H9 (cell line): ENCODE results near the gene BCL6. TPM values are rescaled to one million over a fixed set of nuclear protein-coding genes. Genes with fewer than 3 reads are reported as not detected.

Source experiments
- DNase-seq: peaks from one replicate; pipeline ENCODE4 v3.0.0-alpha.2; 2017
- H2AFZ ChIP-seq: one replicate; pipeline ENCODE4 v1.6.1; 2013; ENCODE audit warnings: mild to moderate bottlenecking, low read length, control low read depth, moderate library complexity
- H2AK5ac ChIP-seq: 2 replicates; pipeline ENCODE4 v1.6.1; 2013; ENCODE audit warnings: low read length, control low read depth, mixed read lengths; ENCODE audit not compliant: insufficient read length
- H2BK120ac ChIP-seq: one replicate; pipeline ENCODE4 v1.6.1; 2013; ENCODE audit warnings: low read depth, mild to moderate bottlenecking, low read length, control low read depth, inconsistent platforms; ENCODE audit not compliant: poor library complexity, severe bottlenecking
- H2BK12ac ChIP-seq: 2 replicates; pipeline ENCODE4 v1.6.1; 2013; ENCODE audit warnings: low read length, control low read depth, mixed read lengths, low read depth; ENCODE audit not compliant: insufficient read length
- H2BK15ac ChIP-seq: 2 replicates; pipeline ENCODE4 v1.6.1; 2013; ENCODE audit warnings: low read depth, low read length, control low read depth
- H2BK20ac ChIP-seq: one replicate; pipeline ENCODE4 v1.6.1; 2013; ENCODE audit warnings: low read depth, mild to moderate bottlenecking, low read length, control low read depth, inconsistent platforms; ENCODE audit not compliant: poor library complexity, severe bottlenecking
- H2BK5ac ChIP-seq: 2 replicates; pipeline ENCODE4 v1.6.1; 2013; ENCODE audit warnings: low read length, control low read depth, mixed read lengths; ENCODE audit not compliant: insufficient read length
- H3K14ac ChIP-seq: 2 replicates; pipeline ENCODE4 v1.6.1; 2013; ENCODE audit warnings: low read length, control low read depth; ENCODE audit not compliant: insufficient read depth
- H3K18ac ChIP-seq: 2 replicates; pipeline ENCODE4 v1.6.1; 2013; ENCODE audit warnings: low read depth, mild to moderate bottlenecking, mixed read lengths, low read length, control low read depth; ENCODE audit not compliant: insufficient read length
- H3K23ac ChIP-seq: 2 replicates; pipeline ENCODE4 v1.6.1; 2013; ENCODE audit warnings: low read length, control low read depth, mixed read lengths, low read depth; ENCODE audit not compliant: insufficient read length
- H3K23me2 ChIP-seq: 2 replicates; pipeline ENCODE4 v1.6.1; 2013; ENCODE audit warnings: low read depth, mild to moderate bottlenecking, mixed read lengths, low read length, control low read depth; ENCODE audit not compliant: insufficient read length, poor library complexity, severe bottlenecking
- H3K27ac ChIP-seq: 2 replicates; pipeline ENCODE4 v1.5.1; 2013; ENCODE audit warnings: low read length, control low read depth, mixed read lengths, low read depth; ENCODE audit not compliant: insufficient read length
- H3K27me3 ChIP-seq: 2 replicates; pipeline ENCODE4 v1.6.1; 2013; ENCODE audit warnings: low read length, control low read depth, inconsistent platforms; ENCODE audit not compliant: insufficient read depth
- H3K4ac ChIP-seq: 2 replicates; pipeline ENCODE4 v1.6.1; 2013; ENCODE audit warnings: low read depth, mild to moderate bottlenecking, control low read depth, inconsistent platforms, low read length, moderate library complexity
- H3K4me1 ChIP-seq: 2 replicates; pipeline ENCODE4 v1.6.1; 2013; ENCODE audit warnings: low read length, control low read depth, inconsistent platforms; ENCODE audit not compliant: insufficient read depth
- H3K4me2 ChIP-seq: 2 replicates; pipeline ENCODE4 v1.6.1; 2013; ENCODE audit warnings: low read length, control low read depth, mixed read lengths; ENCODE audit not compliant: insufficient read length, insufficient read depth
- H3K56ac ChIP-seq: 2 replicates; pipeline ENCODE4 v1.6.1; 2013; ENCODE audit warnings: low read depth, mild to moderate bottlenecking, mixed read lengths, low read length, control low read depth; ENCODE audit not compliant: insufficient read length
- H3K79me1 ChIP-seq: 2 replicates; pipeline ENCODE4 v1.6.1; 2013; ENCODE audit warnings: low read depth, mild to moderate bottlenecking, moderate library complexity, low read length, control low read depth, inconsistent platforms; ENCODE audit not compliant: insufficient read depth, poor library complexity, severe bottlenecking
- H3K79me2 ChIP-seq: 2 replicates; pipeline ENCODE4 v1.6.1; 2013; ENCODE audit warnings: low read length, control low read depth, inconsistent platforms; ENCODE audit not compliant: insufficient read depth
- H3K9ac ChIP-seq: 2 replicates; pipeline ENCODE4 v1.6.1; 2013; ENCODE audit warnings: low read length, control low read depth, mixed read lengths; ENCODE audit not compliant: insufficient read length; ENCODE audit errors: extremely low read depth
- H3K9me3 ChIP-seq: one replicate; pipeline ENCODE4 v1.6.1; 2013; ENCODE audit warnings: low read depth, low read length, inconsistent platforms; ENCODE audit not compliant: control insufficient read depth
- H3T11ph ChIP-seq: one replicate; pipeline ENCODE4 v1.6.1; 2013; ENCODE audit warnings: mild to moderate bottlenecking, low read length, control low read depth, inconsistent platforms
- H4K20me1 ChIP-seq: one replicate; pipeline ENCODE4 v1.6.1; 2013; ENCODE audit not compliant: control insufficient read depth, insufficient read length, insufficient read depth
- H4K5ac ChIP-seq: 2 replicates; pipeline ENCODE4 v1.6.1; 2013; ENCODE audit warnings: low read depth, mild to moderate bottlenecking, mixed read lengths, low read length, control low read depth; ENCODE audit not compliant: insufficient read length
- H4K8ac ChIP-seq: replicated peaks from 2 replicates; pipeline ENCODE4 v1.6.1; 2013; ENCODE audit warnings: low read length, control low read depth, mixed read lengths, low read depth; ENCODE audit not compliant: insufficient read length
- H4K91ac ChIP-seq: 2 replicates; pipeline ENCODE4 v1.6.1; 2013; ENCODE audit warnings: low read depth, mild to moderate bottlenecking, moderate library complexity, mixed read lengths, low read length, control low read depth; ENCODE audit not compliant: insufficient read length
- H3K27ac Mint-ChIP-seq, 3 experiments: 2 replicates in 2 of 3; 3 replicates in 1 of 3; pipeline ENCODE4 v1.8.0; 2020 to 2021; ENCODE audit warnings: mixed read lengths in 3 of 3, mild to moderate bottlenecking in 1 of 3, moderate library complexity in 1 of 3
- H3K27me3 Mint-ChIP-seq: 2 replicates; pipeline ENCODE4 v1.8.0; 2021; ENCODE audit warnings: low read depth, mild to moderate bottlenecking, moderate library complexity, mixed read lengths
- H3K36me3 Mint-ChIP-seq, 3 experiments: 2 replicates in 2 of 3; 3 replicates in 1 of 3; pipeline ENCODE4 v1.8.0; 2020 to 2021; ENCODE audit warnings: low read depth in 3 of 3, mixed read lengths in 3 of 3; ENCODE audit not compliant: insufficient read depth in 1 of 3
- H3K4me1 Mint-ChIP-seq, 2 experiments: 2 replicates each; pipeline ENCODE4 v1.8.0; 2020; ENCODE audit warnings: mixed read lengths in 2 of 2
- H3K4me3 Mint-ChIP-seq, 2 experiments: 2 replicates in 1 of 2; 3 replicates in 1 of 2; pipeline ENCODE4 v1.8.0; 2020 to 2021; ENCODE audit warnings: mild to moderate bottlenecking in 2 of 2, mixed read lengths in 2 of 2, moderate library complexity in 1 of 2
- H3K9me3 Mint-ChIP-seq, 2 experiments: 2 replicates in 1 of 2; 3 replicates in 1 of 2; pipeline ENCODE4 v1.8.0; 2020; ENCODE audit warnings: mild to moderate bottlenecking in 2 of 2, mixed read lengths in 2 of 2, moderate library complexity in 1 of 2
- CTCF ChIP-seq: fragments of 200-600 bp; sonication (generic); conservative IDR thresholded peaks from 3 replicates; pipeline ENCODE4 v1.8.0; 2021; ENCODE audit warnings: antibody characterized with exemption, mild to moderate bottlenecking
- WGBS: extraction: QIAGEN DNeasy Blood & Tissue Kit; methylation state at CpG from one replicate; pipeline ENCODE4 v1.1.7; 2013; ENCODE audit warnings: missing lambda C conversion rate, low lambda C conversion rate, mixed read lengths; ENCODE audit not compliant: insufficient read length; ENCODE audit errors: extremely low coverage; 5-methylcytosine and 5-hydroxymethylcytosine counted together
- total RNA-seq: library from RNA; stranded (reverse); gene quantifications from 2 replicates; pipeline ENCODE4 v1.2.1, GENCODE V29; 2021

The BCL6 gene
- total RNA-seq, 1 experiment from 2014 or later: 3.4 TPM

- Mint-ChIP-seq H3K36me3 (no peaks in the 10 kb centered on the region), H3K27ac (no peak overlapping the region), H3K9me3 (no peaks in the 10 kb centered on the region), H3K4me3 (no peak overlapping the region), H3K27me3 (no peaks in the 10 kb centered on the region), H3K4me1 (peaks cover 0 to 4% of the 10 kb centered on the region in 2 experiments; a peak in 2 of 4 replicates)
- H3K4ac ChIP-seq: no peak overlapping the region
- no peak for TF ChIP-seq CTCF
- no peak overlapping the region for H3K23ac ChIP-seq
- no peak overlapping the region for H4K8ac ChIP-seq
- H3K27me3 ChIP-seq: no peaks in the 10 kb centered on the region
- no peak overlapping the region for H2BK120ac ChIP-seq
- no peak overlapping the region for H3K27ac ChIP-seq
- H3K18ac ChIP-seq: no peak overlapping the region
- H2BK12ac ChIP-seq: no peak overlapping the region
- H3K79me1 ChIP-seq: no peaks in the 10 kb centered on the region
- H3K79me2 ChIP-seq: no peaks in the 10 kb centered on the region
- H3K4me2 ChIP-seq: no peak overlapping the region
- no peak overlapping the region for H3K9ac ChIP-seq
- no CpG with 5 or more reads among the region's 2 CpGs for WGBS
- no peaks in the 10 kb centered on the region for H4K20me1 ChIP-seq
- H3K14ac ChIP-seq: no peak overlapping the region
- no peak overlapping the region for H2AK5ac ChIP-seq
- H4K91ac ChIP-seq: no peak overlapping the region
- H2AFZ ChIP-seq: no peak overlapping the region
- no peak overlapping the region for H2BK5ac ChIP-seq
- no peaks in the 10 kb centered on the region for H3K9me3 ChIP-seq
- H3K56ac ChIP-seq: no peak overlapping the region
- no peaks in the 10 kb centered on the region for H3K4me1 ChIP-seq
- H4K5ac ChIP-seq: no peak overlapping the region
- no peak overlapping the region for H3T11ph ChIP-seq
- no peaks in the 10 kb centered on the region for H3K23me2 ChIP-seq
- no peak overlapping the region for H2BK20ac ChIP-seq
- no peak overlapping the region for H2BK15ac ChIP-seq
- DNase-seq: no peak
Measured at GRCh38 chr3:187783098-187783497, 37.8 kb upstream of the BCL6 start.
